ENCODE results near the gene GALC.

The GALC gene

GRCh38 chr14:87992718-87993628 is at the start of gene GALC:
Gene GALC, minus strand, starts transcription at chr14:87993182. Its CDS starts 18 bp downstream, at chr14:87993164.
- peak; percentile 26 for DNase-seq (ENCODE audit: extremely low read depth, low read depth)
- TF ChIP-seq CTCF (IDR thresholded peaks at IDR 0.05; ENCODE audit: low read depth, low read length, missing control alignments), result no peak
- H3K4me3 ChIP-seq (replicated peaks; ENCODE audit: low read depth, low read length), result peak within 1 kb of the TSS; percentile 47

- no peak overlapping the region for H3K4me3 ChIP-seq (replicated peaks; ENCODE audit: low read depth, low read length)
- TF ChIP-seq CTCF (IDR thresholded peaks at IDR 0.05; ENCODE audit: low read depth, low read length, missing control alignments), result no peak
- DNase-seq (ENCODE audit: extremely low read depth, low read depth), result no peak
These were observed 47.2 kb upstream of the GALC start for GRCh38 chr14:88040146-88040545.

- TF ChIP-seq CTCF (IDR thresholded peaks at IDR 0.05; ENCODE audit: low read depth, low read length, missing control alignments), result no peak
- H3K4me3 ChIP-seq (replicated peaks; ENCODE audit: low read depth, low read length), result no peak overlapping the region
- no peak for DNase-seq (ENCODE audit: extremely low read depth, low read depth)
These were observed 46.2 kb upstream of the GALC start for GRCh38 chr14:88039197-88039596.

- TF ChIP-seq CTCF (IDR thresholded peaks at IDR 0.05; ENCODE audit: low read depth, low read length, missing control alignments), result no peak
- no peak overlapping the region for H3K4me3 ChIP-seq (replicated peaks; ENCODE audit: low read depth, low read length)
- no peak for DNase-seq (ENCODE audit: extremely low read depth, low read depth)
These were observed 44.3 kb upstream of the GALC start for GRCh38 chr14:88037325-88037724.

GRCh38 chr14:88036422-88036821 is 43.4 kb upstream of the GALC start:
- DNase-seq (ENCODE audit: extremely low read depth, low read depth), result no peak
- no peak for TF ChIP-seq CTCF (IDR thresholded peaks at IDR 0.05; ENCODE audit: low read depth, low read length, missing control alignments)
- H3K4me3 ChIP-seq (replicated peaks; ENCODE audit: low read depth, low read length), result no peak overlapping the region

- no peak for TF ChIP-seq CTCF (IDR thresholded peaks at IDR 0.05; ENCODE audit: low read depth, low read length, missing control alignments)
- DNase-seq (ENCODE audit: extremely low read depth, low read depth), result no peak
- H3K4me3 ChIP-seq (replicated peaks; ENCODE audit: low read depth, low read length), result no peak overlapping the region
These were observed 41.1 kb upstream of the GALC start for GRCh38 chr14:88034076-88034475.

Measured in HFF-Myc (cell line).